Gastrocnemius medialis (tissue), 4 donors: ENCODE data around the gene CLNK.
A peak's percentile ranks its signal among the peaks of the same experiment; 100 is the strongest.

Experiments used
- POLR2A ChIP-seq, 2 donors: fragments of 450-650 bp; IDR thresholded peaks; one replicate each; pipeline ENCODE4 v1.6.1; 2017; ENCODE audit warnings: antibody characterized with exemption in 2 of 2, mild to moderate bottlenecking in 2 of 2, moderate library complexity in 2 of 2
- TF ChIP-seq, protein P1 (sequence below), 5 experiments: fragments of 450-650 bp in 3 of 5; fragments of 200-600 bp in 2 of 5; sonication (generic) in 2 of 5; IDR thresholded peaks in 4 of 5; conservative IDR thresholded peaks in 1 of 5; 1 replicate in 4 of 5; 2 replicates in 1 of 5; pipeline ENCODE4 v1.5.1; 2016 to 2019; ENCODE audit warnings: antibody characterized with exemption in 5 of 5, mild to moderate bottlenecking in 3 of 5, moderate library complexity in 3 of 5

DNA sequence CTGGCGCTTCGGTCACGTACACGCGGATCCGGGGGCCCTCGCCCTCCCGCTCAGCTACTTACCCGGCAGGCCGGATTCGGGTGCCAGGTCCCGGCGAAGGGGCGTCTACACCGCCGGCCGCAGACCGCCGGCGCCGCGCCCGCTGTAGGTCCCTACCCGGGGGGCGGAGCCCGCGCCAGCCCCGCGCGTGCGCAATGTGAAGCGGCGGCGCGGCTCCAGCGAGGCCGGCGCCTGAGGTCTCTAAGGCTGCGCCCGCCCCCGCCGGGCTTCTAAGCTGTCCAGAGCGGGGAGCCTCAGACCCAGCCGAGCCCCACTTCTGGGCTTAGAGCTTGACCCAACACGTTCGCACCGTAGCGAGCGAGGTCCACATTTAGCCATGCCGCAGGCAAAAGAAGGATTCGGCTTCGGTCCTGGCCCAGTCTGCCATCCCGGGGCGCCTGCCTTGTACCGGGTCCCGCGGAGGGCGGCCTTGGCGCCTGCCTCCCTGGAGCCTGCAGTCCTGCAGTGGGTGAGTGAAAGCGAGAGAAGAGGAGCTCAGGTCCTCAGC lies 227.2 kb downstream of the CLNK start, which contains the start of gene ZNF518B:
- TF ChIP-seq, protein P1, sequence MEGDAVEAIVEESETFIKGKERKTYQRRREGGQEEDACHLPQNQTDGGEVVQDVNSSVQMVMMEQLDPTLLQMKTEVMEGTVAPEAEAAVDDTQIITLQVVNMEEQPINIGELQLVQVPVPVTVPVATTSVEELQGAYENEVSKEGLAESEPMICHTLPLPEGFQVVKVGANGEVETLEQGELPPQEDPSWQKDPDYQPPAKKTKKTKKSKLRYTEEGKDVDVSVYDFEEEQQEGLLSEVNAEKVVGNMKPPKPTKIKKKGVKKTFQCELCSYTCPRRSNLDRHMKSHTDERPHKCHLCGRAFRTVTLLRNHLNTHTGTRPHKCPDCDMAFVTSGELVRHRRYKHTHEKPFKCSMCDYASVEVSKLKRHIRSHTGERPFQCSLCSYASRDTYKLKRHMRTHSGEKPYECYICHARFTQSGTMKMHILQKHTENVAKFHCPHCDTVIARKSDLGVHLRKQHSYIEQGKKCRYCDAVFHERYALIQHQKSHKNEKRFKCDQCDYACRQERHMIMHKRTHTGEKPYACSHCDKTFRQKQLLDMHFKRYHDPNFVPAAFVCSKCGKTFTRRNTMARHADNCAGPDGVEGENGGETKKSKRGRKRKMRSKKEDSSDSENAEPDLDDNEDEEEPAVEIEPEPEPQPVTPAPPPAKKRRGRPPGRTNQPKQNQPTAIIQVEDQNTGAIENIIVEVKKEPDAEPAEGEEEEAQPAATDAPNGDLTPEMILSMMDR (IDR thresholded peaks at IDR 0.05 in 4 of 5, conservative IDR thresholded peaks at IDR 0.05 in 1 of 5), result no peak
- peak; percentile 51 to 53 for TF ChIP-seq POLR2A (IDR thresholded peaks at IDR 0.05)
